IMR-90 (cell line): ENCODE results near the gene ELOVL2. TPM values are rescaled to one million over a fixed set of nuclear protein-coding genes. Genes with fewer than 3 reads are reported as not detected.
A peak's percentile ranks its signal among the peaks of the same experiment; 100 is the strongest.

ENCODE experiments used
- ATAC-seq: fragments of 200-7000 bp; cut with Tn5 transposase; 2 replicates; pipeline ENCODE4 v1.9.1; 2020; ENCODE audit warnings: low read depth, mild to moderate bottlenecking, moderate library complexity
- BruUV-seq: library from RNA; stranded (reverse); fragments of 400-500 nt; replicated peaks from 2 replicates; lab custom pipeline; 2021; lab: Mats Ljungman, UMichigan
- CTCF ChIA-PET: fragments of 300-600 bp; formaldehyde crosslinking; extraction: SDS; loops from one replicate; lab custom pipeline; 2021; ENCODE audit warnings: antibody characterized with exemption; lab: Yijun Ruan, JAX
- POLR2A ChIA-PET: fragments of 300-600 bp; sonication (Branson Sonifier 250); formaldehyde crosslinking; loops from one replicate; lab custom pipeline; 2022; ENCODE audit warnings: antibody characterized with exemption; ENCODE audit not compliant: unreplicated experiment; lab: Charles Lee
- DNase-seq: peaks from one replicate; pipeline ENCODE4 v3.0.0; 2013
- H2AFZ ChIP-seq: replicated peaks from 2 replicates; pipeline ENCODE3; 2013; ENCODE audit warnings: low read length, mild to moderate bottlenecking; ENCODE audit not compliant: poor library complexity
- H2AK5ac ChIP-seq: 2 replicates; pipeline ENCODE4 v1.6.1; 2013; ENCODE audit warnings: low read depth, low read length, inconsistent platforms
- H2AK9ac ChIP-seq: replicated peaks from 2 replicates; pipeline ENCODE3; 2013; ENCODE audit warnings: mild to moderate bottlenecking, low read depth, low read length, moderate library complexity; ENCODE audit not compliant: poor library complexity
- H2BK120ac ChIP-seq: 2 replicates; pipeline ENCODE4 v1.6.1; 2013; ENCODE audit warnings: low read depth, low read length, inconsistent platforms
- H2BK15ac ChIP-seq: 3 replicates; pipeline ENCODE4 v1.6.1; 2013; ENCODE audit warnings: low read depth, low read length, inconsistent platforms
- H2BK20ac ChIP-seq: 2 replicates; pipeline ENCODE4 v1.6.1; 2013; ENCODE audit warnings: low read depth, mild to moderate bottlenecking, inconsistent platforms, low read length, moderate library complexity
- H2BK5ac ChIP-seq: 2 replicates; pipeline ENCODE4 v1.6.1; 2013; ENCODE audit warnings: mild to moderate bottlenecking, low read depth, low read length, inconsistent platforms; ENCODE audit not compliant: poor library complexity, severe bottlenecking
- H3K14ac ChIP-seq: replicated peaks from 2 replicates; pipeline ENCODE4 v1.6.1; 2013; ENCODE audit warnings: low read depth, low read length, inconsistent platforms
- H3K18ac ChIP-seq: 2 replicates; pipeline ENCODE4 v1.6.1; 2013; ENCODE audit warnings: low read depth, low read length, control low read depth
- H3K23ac ChIP-seq: 2 replicates; pipeline ENCODE4 v1.6.1; 2013; ENCODE audit warnings: low read depth, low read length, inconsistent platforms
- H3K27ac ChIP-seq: 2 replicates; pipeline ENCODE4 v1.5.1; 2013; ENCODE audit warnings: mild to moderate bottlenecking, control low read depth, low read length; ENCODE audit not compliant: insufficient read depth
- H3K27me3 ChIP-seq: 2 replicates; pipeline ENCODE4 v1.6.1; 2013; ENCODE audit warnings: low read length; ENCODE audit not compliant: control insufficient read depth, insufficient read depth
- H3K36me3 ChIP-seq: 2 replicates; pipeline ENCODE4 v1.6.1; 2013; ENCODE audit warnings: low read length, mixed read lengths; ENCODE audit not compliant: control insufficient read depth, insufficient read depth
- H3K4ac ChIP-seq: 2 replicates; pipeline ENCODE4 v1.6.1; 2013; ENCODE audit warnings: low read depth, low read length, inconsistent platforms
- H3K4me1 ChIP-seq: 2 replicates; pipeline ENCODE4 v1.6.1; 2013; ENCODE audit warnings: low read length, mixed read lengths; ENCODE audit not compliant: control insufficient read depth, insufficient read depth
- H3K4me2 ChIP-seq: 2 replicates; pipeline ENCODE4 v1.6.1; 2013; ENCODE audit warnings: low read depth, mild to moderate bottlenecking, control low read depth, low read length, moderate library complexity
- H3K4me3 ChIP-seq: 2 replicates; pipeline ENCODE4 v1.5.1; 2013; ENCODE audit warnings: low read depth, mild to moderate bottlenecking, control low read depth, low read length, moderate library complexity; ENCODE audit not compliant: insufficient read depth
- H3K56ac ChIP-seq: 2 replicates; pipeline ENCODE4 v1.6.1; 2013; ENCODE audit warnings: low read length, inconsistent platforms; ENCODE audit not compliant: insufficient read depth; ENCODE audit errors: extremely low read depth
- H3K79me1 ChIP-seq, 2 experiments: 2 replicates each; pipeline ENCODE4 v1.6.1; 2013; ENCODE audit warnings: low read length in 2 of 2, inconsistent platforms in 1 of 2, low read depth in 1 of 2
- H3K9ac ChIP-seq: 2 replicates; pipeline ENCODE4 v1.6.1; 2013; ENCODE audit warnings: low read depth, low read length, control low read depth
- H3K9me1 ChIP-seq: 2 replicates; pipeline ENCODE4 v1.6.1; 2013; ENCODE audit warnings: low read length, inconsistent platforms; ENCODE audit not compliant: insufficient read depth
- H3K9me3 ChIP-seq: 2 replicates; pipeline ENCODE4 v1.6.1; 2013; ENCODE audit warnings: low read length; ENCODE audit not compliant: control insufficient read depth, insufficient read depth
- H4K20me1 ChIP-seq: 2 replicates; pipeline ENCODE4 v1.6.1; 2013; ENCODE audit warnings: low read length, inconsistent platforms; ENCODE audit not compliant: insufficient read depth
- H4K5ac ChIP-seq: 2 replicates; pipeline ENCODE4 v1.6.1; 2013; ENCODE audit warnings: mild to moderate bottlenecking, low read depth, low read length, control low read depth
- H4K8ac ChIP-seq, 2 experiments: 2 replicates each; pipeline ENCODE4 v1.6.1; 2013; ENCODE audit warnings: low read depth in 2 of 2, low read length in 2 of 2, control low read depth in 1 of 2, inconsistent platforms in 1 of 2
- H4K91ac ChIP-seq: 2 replicates; pipeline ENCODE4 v1.6.1; 2013; ENCODE audit warnings: low read depth, low read length, inconsistent platforms; ENCODE audit not compliant: insufficient read depth
- RCOR1 ChIP-seq: IDR thresholded peaks from 2 replicates; pipeline ENCODE4 v1.6.1; 2012; ENCODE audit warnings: mild to moderate bottlenecking, low read length, improper control_type of control experiment; ENCODE audit not compliant: insufficient replicate concordance
- WGBS, 2 experiments: methylation state at CpG; one replicate each; pipeline versions ENCODE4 v1.1.5 to v1.1.7; 2013; ENCODE audit warnings: missing lambda C conversion rate in 2 of 2; ENCODE audit not compliant: insufficient read length in 1 of 2; ENCODE audit errors: extremely low coverage in 2 of 2; 5-methylcytosine and 5-hydroxymethylcytosine counted together
- dilution Hi-C: fragments of 300-500 bp; cut with HindIII; formaldehyde crosslinking; loops from one replicate; pipeline ENCODE4 v1.14.3; 2018; ENCODE audit warnings: low sequenced_read_pairs; ENCODE audit not compliant: unreplicated experiment
- in situ Hi-C: fragments of 300-500 bp; cut with MboI; formaldehyde crosslinking; loops from 3 replicates; pipeline ENCODE4 v1.14.3; 2019; ENCODE audit warnings: low sequenced_read_pairs, inconsistent platforms, mixed read lengths
- intact Hi-C: fragments of 100-400 bp; cut with micrococcal nuclease; formaldehyde crosslinking; loops from 2 replicates; pipeline ENCODE4 v1.10.0; 2022
- polyA plus RNA-seq, 3 experiments: library from polyadenylated mRNA; depleted of rRNA; stranded (reverse); fragments of >200 nt; gene quantifications; 2 replicates each; pipeline ENCODE4 v1.2.3, GENCODE V29; 2012; ENCODE audit warnings: low replicate concordance in 1 of 3
- total RNA-seq: library from RNA; depleted of rRNA; stranded (reverse); fragments of >200 nt; gene quantifications from 2 replicates; pipeline ENCODE4 v1.2.3, GENCODE V29; 2012
- TF ChIP-seq, protein P1 (sequence below): conservative IDR thresholded peaks from 2 replicates; pipeline ENCODE4 v1.5.1; 2012; ENCODE audit warnings: mild to moderate bottlenecking, low read depth, low read length, improper control_type of control experiment

ELOVL2 gene
- total and polyA plus RNA-seq, 2 of the 4 experiments (the other 2 are of a cell fraction): 6.3 to 7.9 TPM

GRCh38 chr6:11021003-11021402 is 23.1 kb downstream of the ELOVL2 start:
- Histone ChIP-seq H3K9me1 (no peaks in the 10 kb centered on the region; the same call in 1 of the 2 replicates), H2BK20ac (no peak overlapping the region), H4K20me1 (no peaks in the 10 kb centered on the region), H4K91ac (no peak overlapping the region), H3K4me3 (no peak overlapping the region), H3K4me2 (no peak overlapping the region), H3K27me3 (no peaks in the 10 kb centered on the region), H4K5ac (no peak overlapping the region), H2AK9ac (no peak overlapping the region), H2BK5ac (no peak overlapping the region), H3K4me1 (no peaks in the 10 kb centered on the region), H3K14ac (no peak overlapping the region), H2BK120ac (0 out of 2 replicates have a peak overlapping the region, but pooled peaks have one; percentile 5), H2BK15ac (no peak overlapping the region), H2AFZ (no peak overlapping the region), H3K9me3 (no peaks in the 10 kb centered on the region), H3K4ac (no peak overlapping the region; the same call in 1 of the 2 replicates), H4K8ac (no peak overlapping the region), H3K18ac (no peak overlapping the region), H3K79me1 (no peaks in the 10 kb centered on the region; a peak in 1 of 4 replicates), H2AK5ac (no peak overlapping the region), H3K56ac (no peak overlapping the region), H3K9ac (no peak overlapping the region), H3K23ac (no peak overlapping the region), H3K36me3 (no peaks in the 10 kb centered on the region), H3K27ac (no peak overlapping the region)
- in situ Hi-C loops (no loop called here), dilution Hi-C loops (no loop called here), intact Hi-C loops (no loop called here)
- no peak for DNase-seq
- no TSS peak for BruUV-seq
- POLR2A ChIA-PET: no interaction called here
- CTCF ChIA-PET: no interaction called here
- ATAC-seq: no peak
- WGBS, 2 experiments: 67% methylated on average over 1 of the region's 2 CpGs; no CpG with 5 or more reads in 1 of the 2 experiments
- TF ChIP-seq, protein P1, sequence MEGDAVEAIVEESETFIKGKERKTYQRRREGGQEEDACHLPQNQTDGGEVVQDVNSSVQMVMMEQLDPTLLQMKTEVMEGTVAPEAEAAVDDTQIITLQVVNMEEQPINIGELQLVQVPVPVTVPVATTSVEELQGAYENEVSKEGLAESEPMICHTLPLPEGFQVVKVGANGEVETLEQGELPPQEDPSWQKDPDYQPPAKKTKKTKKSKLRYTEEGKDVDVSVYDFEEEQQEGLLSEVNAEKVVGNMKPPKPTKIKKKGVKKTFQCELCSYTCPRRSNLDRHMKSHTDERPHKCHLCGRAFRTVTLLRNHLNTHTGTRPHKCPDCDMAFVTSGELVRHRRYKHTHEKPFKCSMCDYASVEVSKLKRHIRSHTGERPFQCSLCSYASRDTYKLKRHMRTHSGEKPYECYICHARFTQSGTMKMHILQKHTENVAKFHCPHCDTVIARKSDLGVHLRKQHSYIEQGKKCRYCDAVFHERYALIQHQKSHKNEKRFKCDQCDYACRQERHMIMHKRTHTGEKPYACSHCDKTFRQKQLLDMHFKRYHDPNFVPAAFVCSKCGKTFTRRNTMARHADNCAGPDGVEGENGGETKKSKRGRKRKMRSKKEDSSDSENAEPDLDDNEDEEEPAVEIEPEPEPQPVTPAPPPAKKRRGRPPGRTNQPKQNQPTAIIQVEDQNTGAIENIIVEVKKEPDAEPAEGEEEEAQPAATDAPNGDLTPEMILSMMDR: no peak
- TF ChIP-seq RCOR1: no peak
